ENCODE measurements around the gene PON2.

The PON2 gene

DNA sequence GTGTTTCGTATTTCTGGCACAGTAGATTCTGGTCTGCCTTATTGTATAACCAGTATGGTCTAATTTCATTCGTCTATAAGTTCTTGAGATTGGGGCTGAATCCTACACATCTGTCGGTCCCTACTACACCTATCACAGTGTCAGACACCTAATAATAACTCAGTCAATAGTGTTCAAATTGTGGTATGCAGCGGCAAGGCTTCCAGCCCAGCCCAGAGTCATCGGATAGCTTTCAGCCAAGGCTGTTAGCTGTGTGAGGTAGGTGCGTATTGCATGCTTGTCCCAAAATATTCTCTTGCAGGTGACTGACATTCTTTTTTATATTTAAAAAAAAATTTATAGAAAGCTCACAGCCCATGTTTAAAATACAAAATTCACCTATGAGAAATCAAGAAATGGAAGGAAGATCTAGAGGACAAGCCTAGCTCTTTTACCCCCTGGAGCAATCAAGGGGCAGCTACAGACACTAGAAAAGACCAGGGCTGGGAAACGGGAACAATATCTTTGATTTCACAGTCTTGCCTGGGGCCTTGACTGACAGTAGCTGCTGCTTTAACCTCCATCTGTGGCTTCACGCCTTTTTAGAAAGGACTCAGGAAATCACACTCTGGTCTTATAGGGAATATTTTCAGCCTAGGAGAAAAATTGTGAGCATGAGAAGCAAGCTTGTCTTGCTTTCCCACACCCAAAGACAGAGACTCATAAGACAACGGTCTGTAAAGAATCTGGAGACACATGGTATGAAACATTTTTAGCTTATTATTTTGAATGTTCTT, 41.4 kb upstream of the PON2 start:
- H3K9ac ChIP-seq (ENCODE audit: low read depth, low read length, poor library complexity) = no peak overlapping the region
- no peak overlapping the region for H2AK5ac ChIP-seq (ENCODE audit: low read depth, low read length)
- no peak overlapping the region for H4K91ac ChIP-seq (ENCODE audit: low read depth, low read length, poor library complexity)
- H3K4me3 ChIP-seq (ENCODE audit: low read length in 2 of 2) = no peak overlapping the region
- peak overlapping the region; percentile 45 for H3K27ac ChIP-seq (replicated peaks; ENCODE audit: low read length)
- peak overlapping the region; percentile 60 for H2AFZ ChIP-seq (ENCODE audit: low read length)
- H3K18ac ChIP-seq (ENCODE audit: low read length) = no peak overlapping the region
- no peak overlapping the region for H2BK120ac ChIP-seq (ENCODE audit: low read depth, low read length)
- no peak overlapping the region for H3K23ac ChIP-seq (ENCODE audit: low read depth, low read length, poor library complexity)
- DNase-seq (ENCODE audit: low spot score) = no peak
- H3K9me3 ChIP-seq (replicated peaks in 1 of 2; ENCODE audit: control insufficient read depth in 2 of 2, insufficient read depth in 1 of 2, low read depth in 1 of 2, low read length in 2 of 2) = no peaks in the 10 kb centered on the region
- H3K4me2 ChIP-seq (ENCODE audit: insufficient read depth, low read length, poor library complexity, severe bottlenecking) = no peak overlapping the region
- H3K4me1 ChIP-seq (ENCODE audit: control insufficient read depth in 2 of 2, insufficient read depth in 1 of 2, low read depth in 1 of 2, low read length in 2 of 2) = peaks cover 17 to 52% of the 10 kb centered on the region in 2 donors
- no CpG with 5 or more reads among the region's 9 CpGs for WGBS, 2 donors (ENCODE audit: extremely low coverage in 2 of 2, insufficient read length in 2 of 2, insufficient replicate concordance in 1 of 2)
- no peak overlapping the region for H4K8ac ChIP-seq (ENCODE audit: low read depth, low read length)
- H2BK12ac ChIP-seq (ENCODE audit: low read length) = no peak overlapping the region
- peaks cover 2% of the 10 kb centered on the region for H3K79me1 ChIP-seq (ENCODE audit: low read depth, low read length)
- H3K14ac ChIP-seq (ENCODE audit: low read length) = no peak overlapping the region
- no peak overlapping the region for H2BK5ac ChIP-seq (ENCODE audit: low read length)
- H3K4ac ChIP-seq (ENCODE audit: low read length) = no peak overlapping the region
- no peaks in the 10 kb centered on the region for H3K27me3 ChIP-seq (ENCODE audit: control insufficient read depth in 3 of 3, insufficient read depth in 3 of 3, low read depth in 1 of 3, low read length in 3 of 3)
- no peaks in the 10 kb centered on the region for H3K36me3 ChIP-seq (replicated peaks in 1 of 2; ENCODE audit: control insufficient read depth in 2 of 2, insufficient read depth in 2 of 2, low read length in 2 of 2)
- H2BK15ac ChIP-seq (ENCODE audit: low read length) = no peak overlapping the region

- no peak overlapping the region for H4K91ac ChIP-seq (ENCODE audit: low read depth, low read length, poor library complexity)
- DNase-seq (ENCODE audit: low spot score) = peak; percentile 67
- no peak overlapping the region for H2BK12ac ChIP-seq (ENCODE audit: low read length)
- WGBS, 2 donors (ENCODE audit: extremely low coverage in 2 of 2, insufficient read length in 2 of 2, insufficient replicate concordance in 1 of 2) = no CpG with 5 or more reads among the region's 9 CpGs
- H3K4ac ChIP-seq (ENCODE audit: low read length) = no peak overlapping the region
- H2BK120ac ChIP-seq (ENCODE audit: low read depth, low read length) = no peak overlapping the region
- H3K4me3 ChIP-seq (ENCODE audit: low read length in 2 of 2) = no peak overlapping the region
- no peak overlapping the region for H3K9ac ChIP-seq (ENCODE audit: low read depth, low read length, poor library complexity)
- H3K27me3 ChIP-seq (ENCODE audit: control insufficient read depth in 3 of 3, insufficient read depth in 3 of 3, low read depth in 1 of 3, low read length in 3 of 3) = no peaks in the 10 kb centered on the region
- H3K14ac ChIP-seq (ENCODE audit: low read length) = no peak overlapping the region
- no peak overlapping the region for H2BK5ac ChIP-seq (ENCODE audit: low read length)
- H2BK15ac ChIP-seq (ENCODE audit: low read length) = no peak overlapping the region
- peak overlapping the region; percentile 88 for H3K27ac ChIP-seq (replicated peaks; ENCODE audit: low read length)
- H2AFZ ChIP-seq (ENCODE audit: low read length) = peak overlapping the region; percentile 31
- no peaks in the 10 kb centered on the region for H3K36me3 ChIP-seq (replicated peaks in 1 of 2; ENCODE audit: control insufficient read depth in 2 of 2, insufficient read depth in 2 of 2, low read length in 2 of 2)
- H3K4me2 ChIP-seq (ENCODE audit: insufficient read depth, low read length, poor library complexity, severe bottlenecking) = no peak overlapping the region
- peaks cover 20 to 72% of the 10 kb centered on the region in 2 donors for H3K4me1 ChIP-seq (ENCODE audit: control insufficient read depth in 2 of 2, insufficient read depth in 1 of 2, low read depth in 1 of 2, low read length in 2 of 2)
- H3K79me1 ChIP-seq (ENCODE audit: low read depth, low read length) = peaks cover 2% of the 10 kb centered on the region
- peak overlapping the region; percentile 69 for H3K18ac ChIP-seq (ENCODE audit: low read length)
- H4K8ac ChIP-seq (ENCODE audit: low read depth, low read length) = no peak overlapping the region
- H2AK5ac ChIP-seq (ENCODE audit: low read depth, low read length) = no peak overlapping the region
- no peak overlapping the region for H3K23ac ChIP-seq (ENCODE audit: low read depth, low read length, poor library complexity)
- no peaks in the 10 kb centered on the region for H3K9me3 ChIP-seq (replicated peaks in 1 of 2; ENCODE audit: control insufficient read depth in 2 of 2, insufficient read depth in 1 of 2, low read depth in 1 of 2, low read length in 2 of 2)
Measured at GRCh38 chr7:95473276-95473985, 38.6 kb upstream of the PON2 start.

- Histone ChIP-seq H3K4me2 (ENCODE audit: insufficient read depth, low read length, poor library complexity, severe bottlenecking) (peak overlapping the region; percentile 37), H2BK120ac (ENCODE audit: low read depth, low read length) (no peak overlapping the region), H3K9me3 (replicated peaks in 1 of 2; ENCODE audit: control insufficient read depth in 2 of 2, insufficient read depth in 1 of 2, low read depth in 1 of 2, low read length in 2 of 2) (no peaks in the 10 kb centered on the region), H3K4ac (ENCODE audit: low read length) (no peak overlapping the region), H2AFZ (ENCODE audit: low read length) (peak overlapping the region; percentile 4), H3K36me3 (replicated peaks in 1 of 2; ENCODE audit: control insufficient read depth in 2 of 2, insufficient read depth in 2 of 2, low read length in 2 of 2) (no peaks in the 10 kb centered on the region), H3K27ac (replicated peaks; ENCODE audit: low read length) (peak overlapping the region; percentile 88), H4K8ac (ENCODE audit: low read depth, low read length) (no peak overlapping the region), H3K14ac (ENCODE audit: low read length) (no peak overlapping the region), H3K27me3 (ENCODE audit: control insufficient read depth in 3 of 3, insufficient read depth in 3 of 3, low read depth in 1 of 3, low read length in 3 of 3) (no peaks in the 10 kb centered on the region), H4K91ac (ENCODE audit: low read depth, low read length, poor library complexity) (no peak overlapping the region), H3K4me1 (ENCODE audit: control insufficient read depth in 2 of 2, insufficient read depth in 1 of 2, low read depth in 1 of 2, low read length in 2 of 2) (peaks cover 16 to 73% of the 10 kb centered on the region in 2 donors), H3K4me3 (ENCODE audit: low read length in 2 of 2) (no peak overlapping the region), H3K23ac (ENCODE audit: low read depth, low read length, poor library complexity) (no peak overlapping the region), H2BK15ac (ENCODE audit: low read length) (no peak overlapping the region), H2AK5ac (ENCODE audit: low read depth, low read length) (no peak overlapping the region), H2BK12ac (ENCODE audit: low read length) (no peak overlapping the region), H3K79me1 (ENCODE audit: low read depth, low read length) (peaks cover 2% of the 10 kb centered on the region), H3K18ac (ENCODE audit: low read length) (no peak overlapping the region), H2BK5ac (ENCODE audit: low read length) (no peak overlapping the region), H3K9ac (ENCODE audit: low read depth, low read length, poor library complexity) (no peak overlapping the region)
- DNase-seq (ENCODE audit: low spot score) = no peak
- no CpG with 5 or more reads among the region's 8 CpGs for WGBS, 2 donors (ENCODE audit: extremely low coverage in 2 of 2, insufficient read length in 2 of 2, insufficient replicate concordance in 1 of 2)
Measured at GRCh38 chr7:95472581-95473161, 37.8 kb upstream of the PON2 start.

GRCh38 chr7:95471071-95471470, 36.2 kb upstream of the PON2 start:
- no peak overlapping the region for H2AK5ac ChIP-seq (ENCODE audit: low read depth, low read length)
- no peak overlapping the region for H4K91ac ChIP-seq (ENCODE audit: low read depth, low read length, poor library complexity)
- DNase-seq (ENCODE audit: low spot score) = no peak
- no peak overlapping the region for H2BK15ac ChIP-seq (ENCODE audit: low read length)
- no peak overlapping the region for H3K9ac ChIP-seq (ENCODE audit: low read depth, low read length, poor library complexity)
- H3K36me3 ChIP-seq (replicated peaks in 1 of 2; ENCODE audit: control insufficient read depth in 2 of 2, insufficient read depth in 2 of 2, low read length in 2 of 2) = no peaks in the 10 kb centered on the region
- H2AFZ ChIP-seq (ENCODE audit: low read length) = peak overlapping the region; percentile 3
- H3K27me3 ChIP-seq (ENCODE audit: control insufficient read depth in 3 of 3, insufficient read depth in 3 of 3, low read depth in 1 of 3, low read length in 3 of 3) = no peaks in the 10 kb centered on the region
- peak overlapping the region; percentile 88 for H3K27ac ChIP-seq (replicated peaks; ENCODE audit: low read length)
- peaks cover 0 to 6% of the 10 kb centered on the region in 2 donors for H3K9me3 ChIP-seq (replicated peaks in 1 of 2; ENCODE audit: control insufficient read depth in 2 of 2, insufficient read depth in 1 of 2, low read depth in 1 of 2, low read length in 2 of 2)
- no CpG with 5 or more reads among the region's 3 CpGs for WGBS, 2 donors (ENCODE audit: extremely low coverage in 2 of 2, insufficient read length in 2 of 2, insufficient replicate concordance in 1 of 2)
- no peak overlapping the region for H2BK5ac ChIP-seq (ENCODE audit: low read length)
- H2BK12ac ChIP-seq (ENCODE audit: low read length) = no peak overlapping the region
- peaks cover 2% of the 10 kb centered on the region for H3K79me1 ChIP-seq (ENCODE audit: low read depth, low read length)
- H3K18ac ChIP-seq (ENCODE audit: low read length) = no peak overlapping the region
- H3K14ac ChIP-seq (ENCODE audit: low read length) = no peak overlapping the region
- H4K8ac ChIP-seq (ENCODE audit: low read depth, low read length) = no peak overlapping the region
- H2BK120ac ChIP-seq (ENCODE audit: low read depth, low read length) = no peak overlapping the region
- no peak overlapping the region for H3K23ac ChIP-seq (ENCODE audit: low read depth, low read length, poor library complexity)
- H3K4me1 ChIP-seq (ENCODE audit: control insufficient read depth in 2 of 2, insufficient read depth in 1 of 2, low read depth in 1 of 2, low read length in 2 of 2) = peaks cover 14 to 68% of the 10 kb centered on the region in 2 donors
- H3K4me3 ChIP-seq (ENCODE audit: low read length in 2 of 2) = peak overlapping the region in 1 of 2 donors; percentile 18
- no peak overlapping the region for H3K4ac ChIP-seq (ENCODE audit: low read length)
- no peak overlapping the region for H3K4me2 ChIP-seq (ENCODE audit: insufficient read depth, low read length, poor library complexity, severe bottlenecking)
